B cell (primary cell): ENCODE results near the gene SLC25A14. TPM values are rescaled to one million over a fixed set of nuclear protein-coding genes. Genes with fewer than 3 reads are reported as not detected.

Source experiments
- ATAC-seq: fragments of 200-7000 bp; cut with Tn5 transposase; one replicate; pipeline ENCODE4 v1.10.0; 2021; ENCODE audit warnings: low read depth, mild to moderate bottlenecking, moderate number of reproducible peaks, moderate library complexity
- CTCF ChIA-PET: fragments of 350-600 bp; sonication (Branson Sonifier 250); formaldehyde crosslinking; loops from one replicate; lab custom pipeline; 2021; ENCODE audit warnings: antibody characterized with exemption, inconsistent platforms; lab: Charles Lee
- POLR2A ChIA-PET: fragments of 350-600 bp; sonication (Branson Sonifier 250); formaldehyde crosslinking; loops from one replicate; lab custom pipeline; 2021; ENCODE audit warnings: antibody characterized with exemption; lab: Charles Lee
- DNase-seq: peaks from one replicate; pipeline ENCODE4 v3.0.0; 2013
- H2AFZ ChIP-seq: 2 replicates; pipeline ENCODE4 v1.6.1; 2012; ENCODE audit warnings: mild to moderate bottlenecking, low read depth, low read length; ENCODE audit not compliant: insufficient read depth, poor library complexity, severe bottlenecking
- H3K27ac ChIP-seq, 2 donors: 1 replicate in 1 of 2; 2 replicates in 1 of 2; pipeline ENCODE4 v1.5.1; 2012 to 2013; ENCODE audit warnings: low read length in 2 of 2, mild to moderate bottlenecking in 2 of 2, moderate library complexity in 1 of 2
- H3K27me3 ChIP-seq, 4 experiments: fragments of 200-600 bp in 1 of 4; sonication (generic) in 1 of 4; replicated peaks in 1 of 4; 1 replicate in 2 of 4; 2 replicates in 2 of 4; pipeline versions ENCODE4 v1.6.1 to v1.7.0; 2013 to 2016; ENCODE audit warnings: low read length in 3 of 4, mild to moderate bottlenecking in 2 of 4, mixed read lengths in 1 of 4, moderate library complexity in 1 of 4; ENCODE audit not compliant: insufficient read depth in 4 of 4, control insufficient read depth in 3 of 4; ENCODE audit errors: control extremely low read depth in 1 of 4
- H3K36me3 ChIP-seq, 2 experiments: replicated peaks in 1 of 2; 1 replicate in 1 of 2; 2 replicates in 1 of 2; pipeline versions ENCODE4 v1.6.1 to v1.7.1; 2013; ENCODE audit warnings: low read length in 1 of 2; ENCODE audit not compliant: insufficient read depth in 2 of 2, control insufficient read depth in 1 of 2; ENCODE audit errors: control extremely low read depth in 1 of 2, extremely low read depth in 1 of 2
- H3K4me1 ChIP-seq, 2 donors: fragments of 200-600 bp in 1 of 2; sonication (generic) in 1 of 2; 1 replicate in 1 of 2; 2 replicates in 1 of 2; pipeline versions ENCODE4 v1.5.1 to v1.6.1; 2013 to 2017; ENCODE audit warnings: low read length in 2 of 2; ENCODE audit not compliant: control insufficient read depth in 2 of 2, insufficient read depth in 2 of 2
- H3K4me2 ChIP-seq: replicated peaks from 2 replicates; pipeline ENCODE3; 2012; ENCODE audit warnings: mild to moderate bottlenecking, low read depth, low read length; ENCODE audit not compliant: poor library complexity, severe bottlenecking
- H3K4me3 ChIP-seq, 5 experiments: fragments of 200-600 bp in 1 of 5; sonication (generic) in 1 of 5; 1 replicate in 3 of 5; 2 replicates in 2 of 5; pipeline versions ENCODE4 v1.5.1 to v1.7.0; 2011 to 2016; ENCODE audit warnings: low read length in 4 of 5, mild to moderate bottlenecking in 4 of 5, low read depth in 2 of 5, control low read depth in 1 of 5, moderate library complexity in 1 of 5; ENCODE audit not compliant: insufficient read depth in 1 of 5; ENCODE audit errors: control extremely low read depth in 1 of 5, extremely low read depth in 1 of 5
- H3K79me2 ChIP-seq: fragments of 200-600 bp; sonication (generic); one replicate; pipeline ENCODE4 v1.6.0; 2016; ENCODE audit warnings: low read length; ENCODE audit not compliant: control insufficient read depth, insufficient read depth
- H3K9ac ChIP-seq: fragments of 200-600 bp; sonication (generic); 2 replicates; pipeline ENCODE4 v1.6.1; 2017; ENCODE audit warnings: mild to moderate bottlenecking, low read length, moderate library complexity
- H3K9me3 ChIP-seq, 3 donors: one replicate each; pipeline versions ENCODE4 v1.6.1 to v1.7.1; 2013; ENCODE audit warnings: low read length in 2 of 3; ENCODE audit not compliant: control insufficient read depth in 2 of 3, insufficient read depth in 1 of 3; ENCODE audit errors: control extremely low read depth in 1 of 3
- H4K20me1 ChIP-seq: 2 replicates; pipeline ENCODE4 v1.6.0; 2012; ENCODE audit warnings: mild to moderate bottlenecking, low read length; ENCODE audit not compliant: insufficient read depth, control insufficient read depth, poor library complexity, severe bottlenecking
- H3K27ac Mint-ChIP-seq: one replicate; pipeline ENCODE4 v1.8.0; 2021; ENCODE audit warnings: mixed read lengths
- H3K27me3 Mint-ChIP-seq: one replicate; pipeline ENCODE4 v1.8.0; 2021; ENCODE audit warnings: mixed read lengths
- H3K4me1 Mint-ChIP-seq: one replicate; pipeline ENCODE4 v1.8.0; 2021; ENCODE audit warnings: mixed read lengths
- H3K4me3 Mint-ChIP-seq: one replicate; pipeline ENCODE4 v1.8.0; 2021; ENCODE audit warnings: mixed read lengths
- H3K9me3 Mint-ChIP-seq: one replicate; pipeline ENCODE4 v1.8.0; 2022; ENCODE audit warnings: mixed read lengths; ENCODE audit not compliant: insufficient read depth
- EZH2 ChIP-seq: IDR thresholded peaks from 2 replicates; pipeline ENCODE4 v1.6.1; 2012; ENCODE audit warnings: borderline replicate concordance, low read depth, mild to moderate bottlenecking, moderate library complexity, low read length; ENCODE audit not compliant: insufficient read depth, poor library complexity, severe bottlenecking
- WGBS: methylation state at CpG from one replicate; pipeline ENCODE4 v1.1.5; 2013; ENCODE audit warnings: missing lambda C conversion rate; ENCODE audit not compliant: insufficient coverage; 5-methylcytosine and 5-hydroxymethylcytosine counted together
- intact Hi-C: fragments of 100-400 bp; cut with micrococcal nuclease; formaldehyde crosslinking; loops from one replicate; pipeline ENCODE4 v1.10.0; 2022
- polyA plus RNA-seq: library from polyadenylated mRNA; depleted of rRNA; stranded (reverse); fragments of >200 nt; gene quantifications from 2 replicates; pipeline ENCODE4 v1.2.3, GENCODE V29; 2012
- small RNA-seq: library from RNA; depleted of rRNA; stranded (forward); fragments of <200 nt; gene quantifications from one replicate; pipeline ENCODE3, GENCODE V24; 2012; ENCODE audit warnings: low replicate concordance, low read depth; ENCODE audit not compliant: insufficient read length
- total RNA-seq, 2 donors: library from RNA; stranded (reverse); fragments of 120-200 nt in 1 of 2; gene quantifications; 1 replicate in 1 of 2; 2 replicates in 1 of 2; pipeline versions ENCODE4 v1.2.3 to v1.2.4, GENCODE V29; 2013 to 2022
- TF ChIP-seq, protein P1 (sequence below): fragments of 200-600 bp; IDR thresholded peaks from one replicate; pipeline ENCODE4 v1.8.0; 2022; ENCODE audit warnings: antibody characterized with exemption, mild to moderate bottlenecking

SLC25A14 gene
- total and polyA plus RNA-seq, 2 donors (not counting 1 experiment from before 2014, with no cell fraction given) = 13.1 to 23.7 TPM

DNA sequence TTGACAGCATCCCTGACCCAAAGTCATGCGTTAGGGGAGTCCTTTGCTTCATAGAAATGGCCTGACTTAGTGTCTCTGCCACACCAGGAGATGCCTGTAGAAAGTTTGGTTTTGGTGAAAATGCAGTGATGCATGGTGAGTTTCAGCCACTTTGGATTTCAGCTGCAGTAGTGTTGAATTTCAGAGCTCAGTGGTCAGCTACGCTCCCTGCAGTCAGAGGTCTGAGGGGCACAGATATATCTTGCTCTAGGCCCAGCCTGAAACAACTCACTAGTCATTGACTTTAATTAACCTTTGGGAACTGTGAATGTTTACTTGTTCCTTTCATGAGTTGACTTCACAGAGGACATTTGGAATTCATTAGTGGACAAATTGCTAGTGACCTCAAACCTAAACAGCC lies 79.5 kb downstream of the SLC25A14 start:
- ATAC-seq = no peak
- 100% methylated on average over 1 of the region's 2 CpGs for WGBS

More for the DNA sequence above, 79.5 kb downstream of the SLC25A14 start:
- ChIA-PET CTCF (no interaction called here), POLR2A (no interaction called here)
- Mint-ChIP-seq H3K4me1 (no peaks in the 10 kb centered on the region), H3K27ac (no peak overlapping the region), H3K9me3 (no peaks in the 10 kb centered on the region), H3K27me3 (peaks cover 4% of the 10 kb centered on the region), H3K4me3 (no peak overlapping the region)
- intact Hi-C loops = no loop called here
- Histone ChIP-seq H3K9me3 (no peaks in the 10 kb centered on the region), H3K4me3 (no peak overlapping the region), H2AFZ (no peak overlapping the region), H3K27me3 (no peaks in the 10 kb centered on the region), H3K79me2 (no peaks in the 10 kb centered on the region), H3K27ac (no peak overlapping the region), H3K4me2 (no peak overlapping the region), H3K36me3 (no peaks in the 10 kb centered on the region), H3K4me1 (no peaks in the 10 kb centered on the region), H4K20me1 (no peaks in the 10 kb centered on the region), H3K9ac (no peak overlapping the region)
- no peak for DNase-seq
- TF ChIP-seq EZH2 = no peak
- TF ChIP-seq, protein P1, sequence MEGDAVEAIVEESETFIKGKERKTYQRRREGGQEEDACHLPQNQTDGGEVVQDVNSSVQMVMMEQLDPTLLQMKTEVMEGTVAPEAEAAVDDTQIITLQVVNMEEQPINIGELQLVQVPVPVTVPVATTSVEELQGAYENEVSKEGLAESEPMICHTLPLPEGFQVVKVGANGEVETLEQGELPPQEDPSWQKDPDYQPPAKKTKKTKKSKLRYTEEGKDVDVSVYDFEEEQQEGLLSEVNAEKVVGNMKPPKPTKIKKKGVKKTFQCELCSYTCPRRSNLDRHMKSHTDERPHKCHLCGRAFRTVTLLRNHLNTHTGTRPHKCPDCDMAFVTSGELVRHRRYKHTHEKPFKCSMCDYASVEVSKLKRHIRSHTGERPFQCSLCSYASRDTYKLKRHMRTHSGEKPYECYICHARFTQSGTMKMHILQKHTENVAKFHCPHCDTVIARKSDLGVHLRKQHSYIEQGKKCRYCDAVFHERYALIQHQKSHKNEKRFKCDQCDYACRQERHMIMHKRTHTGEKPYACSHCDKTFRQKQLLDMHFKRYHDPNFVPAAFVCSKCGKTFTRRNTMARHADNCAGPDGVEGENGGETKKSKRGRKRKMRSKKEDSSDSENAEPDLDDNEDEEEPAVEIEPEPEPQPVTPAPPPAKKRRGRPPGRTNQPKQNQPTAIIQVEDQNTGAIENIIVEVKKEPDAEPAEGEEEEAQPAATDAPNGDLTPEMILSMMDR = no peak

Small RNAs within 50 kb of the gene (small RNA-seq; reads per million reads assigned to genes)
- gene AL035423.1 (not detected), gene RNU6-1130P (not detected)

Other genes with a start within 250 kb of the SLC25A14 start
- 26.3 and 26.5 TPM in 2 replicates for gene ELF4, start 229.4 kb upstream of the SLC25A14 start, total RNA-seq
- 24.7 and 25.1 TPM in 2 replicates for gene ELF4, start 229.4 kb upstream of the SLC25A14 start, polyA plus RNA-seq
- gene AIFM1, start 174.1 kb upstream of the SLC25A14 start, total RNA-seq = 14.8 and 15.9 TPM in 2 replicates
- gene AIFM1, start 174.1 kb upstream of the SLC25A14 start, polyA plus RNA-seq = 11.4 and 14.8 TPM in 2 replicates
- gene RAB33A, start 168.0 kb upstream of the SLC25A14 start, total RNA-seq = 2.2 and 2.4 TPM in 2 replicates
- gene RAB33A, start 168.0 kb upstream of the SLC25A14 start, polyA plus RNA-seq = 1.5 and 5.4 TPM in 2 replicates
- 7.0 and 7.1 TPM in 2 replicates for gene ZNF280C, start 71.0 kb upstream of the SLC25A14 start, total RNA-seq
- gene ZNF280C, start 71.0 kb upstream of the SLC25A14 start, polyA plus RNA-seq = 2.3 and 3.2 TPM in 2 replicates
- not detected in 2 replicates for gene GPR119, start 45.8 kb downstream of the SLC25A14 start, total RNA-seq
- gene GPR119, start 45.8 kb downstream of the SLC25A14 start, polyA plus RNA-seq = not detected in 2 replicates
- gene RBMX2, start 62.1 kb downstream of the SLC25A14 start, total RNA-seq = 25.2 TPM in 2 replicates
- 8.0 and 9.8 TPM in 2 replicates for gene RBMX2, start 62.1 kb downstream of the SLC25A14 start, polyA plus RNA-seq